HepG2 (cell line): ENCODE measurements around the gene ACTR1B. TPM values are rescaled to one million over a fixed set of nuclear protein-coding genes. Genes with fewer than 3 reads are reported as not detected.

Experiments
- ASH2L ChIP-seq: fragments of 300-600, 200-600 bp; sonication (generic); IDR thresholded peaks from 2 replicates; pipeline ENCODE4 v1.7.0; 2017; ENCODE audit warnings: low read depth, mild to moderate bottlenecking, moderate library complexity, mixed read lengths, low read length; ENCODE audit not compliant: insufficient read length
- CHD4 ChIP-seq: fragments of 200-600 bp; sonication (generic); IDR thresholded peaks from 2 replicates; pipeline ENCODE4 v1.7.0; 2017; ENCODE audit warnings: mild to moderate bottlenecking, low read length, borderline replicate concordance
- HDAC2 ChIP-seq: sonication (generic); formaldehyde crosslinking; IDR thresholded peaks from 2 replicates; pipeline ENCODE4 v1.4.0; 2020; ENCODE audit warnings: missing genetic modification reagents
- HOXA5 ChIP-seq: sonication (generic); formaldehyde crosslinking; IDR thresholded peaks from 2 replicates; pipeline ENCODE4 v1.4.0; 2020; ENCODE audit warnings: missing genetic modification reagents
- MXI1 ChIP-seq: IDR thresholded peaks from 3 replicates; pipeline ENCODE4 v1.6.1; 2012; ENCODE audit warnings: low read depth, low read length, inconsistent platforms, borderline replicate concordance
- MYPOP ChIP-seq: sonication (generic); formaldehyde crosslinking; IDR thresholded peaks from 2 replicates; pipeline ENCODE4 v1.8.1; 2023; ENCODE audit warnings: mild to moderate bottlenecking, moderate library complexity, missing genetic modification reagents
- NCOA1 ChIP-seq: sonication (generic); formaldehyde crosslinking; IDR thresholded peaks from 2 replicates; pipeline ENCODE4 v1.9.0; 2021; ENCODE audit warnings: missing genetic modification reagents
- NFYC ChIP-seq: IDR thresholded peaks from 2 replicates; pipeline ENCODE4 v1.6.1; 2016; ENCODE audit warnings: missing genetic modification reagents, missing compliant biosample characterization
- POLR2G ChIP-seq: fragments of 200-400 bp; formaldehyde crosslinking; IDR thresholded peaks from 2 replicates; pipeline ENCODE4 v1.6.1; 2018; ENCODE audit warnings: mild to moderate bottlenecking, low read depth, low read length, moderate library complexity
- SIN3B ChIP-seq: fragments of 150-350 bp; IDR thresholded peaks from 2 replicates; pipeline ENCODE4 v1.6.1; 2014; ENCODE audit warnings: low read length
- SIX4 ChIP-seq: sonication (generic); formaldehyde crosslinking; IDR thresholded peaks from 2 replicates; pipeline ENCODE4 v1.4.0; 2020; ENCODE audit warnings: missing genetic modification reagents
- SOX13 ChIP-seq, 3 experiments: fragments of 450-650 bp in 1 of 3; sonication (generic) in 1 of 3; formaldehyde crosslinking in 1 of 3; IDR thresholded peaks in 2 of 3; conservative IDR thresholded peaks in 1 of 3; 2 replicates each; pipeline versions ENCODE4 v1.5.0 to v1.6.1; 2016 to 2020; ENCODE audit warnings: antibody characterized with exemption in 1 of 3, mild to moderate bottlenecking in 1 of 3, missing compliant biosample characterization in 1 of 3, missing genetic modification reagents in 1 of 3, moderate library complexity in 1 of 3
- ZBTB1 ChIP-seq: sonication (generic); formaldehyde crosslinking; IDR thresholded peaks from 2 replicates; pipeline ENCODE4 v1.4.0; 2020; ENCODE audit warnings: missing genetic modification reagents, borderline replicate concordance
- ZNF317 ChIP-seq: sonication (generic); formaldehyde crosslinking; IDR thresholded peaks from 2 replicates; pipeline ENCODE4 v1.5.0; 2020; ENCODE audit warnings: mild to moderate bottlenecking, missing genetic modification reagents
- ZNF569 ChIP-seq: sonication (generic); formaldehyde crosslinking; IDR thresholded peaks from 2 replicates; pipeline ENCODE4 v1.5.0; 2020; ENCODE audit warnings: mild to moderate bottlenecking, missing genetic modification reagents, moderate library complexity, borderline replicate concordance
- ZNF652 ChIP-seq: IDR thresholded peaks from 2 replicates; pipeline ENCODE4 v1.6.1; 2016; ENCODE audit warnings: low read depth, borderline replicate concordance
- ZNF737 ChIP-seq: sonication (generic); formaldehyde crosslinking; IDR thresholded peaks from 2 replicates; pipeline ENCODE4 v1.5.0; 2020; ENCODE audit warnings: missing genetic modification reagents, mild to moderate bottlenecking, borderline replicate concordance
- polyA plus RNA-seq, 8 experiments: library from polyadenylated mRNA; depleted of rRNA in 3 of 8; stranded (reverse) in 7 of 8; unstranded in 1 of 8; fragments of >200 nt; fragmentation: Illumina TruSeq in 4 of 8; extraction: Trizol in 4 of 8; gene quantifications; 2 replicates each; pipeline versions ENCODE4 v1.2.1 to v1.2.3, GENCODE V29; 2011 to 2016; ENCODE audit warnings: low read depth in 4 of 8, missing spikeins in 1 of 8, mixed read lengths in 1 of 8; ENCODE audit not compliant: insufficient read depth in 1 of 8
- total RNA-seq, 5 experiments: library from RNA; depleted of rRNA; stranded (reverse); fragments of >200 nt; fragmentation: Illumina TruSeq; extraction: Trizol; gene quantifications; 2 replicates each; pipeline ENCODE4 v1.2.3, GENCODE V29; 2016; ENCODE audit warnings: low read depth in 1 of 5
- TF ChIP-seq, protein P1 (sequence below): sonication (generic); formaldehyde crosslinking; IDR thresholded peaks from 2 replicates; pipeline ENCODE4 v1.4.0; 2020; ENCODE audit warnings: missing genetic modification reagents, borderline replicate concordance
- TF ChIP-seq, protein P2 (sequence below): sonication (generic); formaldehyde crosslinking; IDR thresholded peaks from 2 replicates; pipeline ENCODE4 v1.8.0; 2022; ENCODE audit warnings: missing genetic modification reagents, mild to moderate bottlenecking, borderline replicate concordance
- TF ChIP-seq, protein P3 (sequence below): sonication (generic); formaldehyde crosslinking; IDR thresholded peaks from 2 replicates; pipeline ENCODE4 v1.8.1; 2022; ENCODE audit warnings: low read depth, mild to moderate bottlenecking, missing genetic modification reagents

The ACTR1B gene
- total and polyA plus RNA-seq, 2 of the 13 experiments (the other 11 are each of a cell fraction or from before 2014, with no cell fraction given), result 61.7 to 76.7 TPM

DNA sequence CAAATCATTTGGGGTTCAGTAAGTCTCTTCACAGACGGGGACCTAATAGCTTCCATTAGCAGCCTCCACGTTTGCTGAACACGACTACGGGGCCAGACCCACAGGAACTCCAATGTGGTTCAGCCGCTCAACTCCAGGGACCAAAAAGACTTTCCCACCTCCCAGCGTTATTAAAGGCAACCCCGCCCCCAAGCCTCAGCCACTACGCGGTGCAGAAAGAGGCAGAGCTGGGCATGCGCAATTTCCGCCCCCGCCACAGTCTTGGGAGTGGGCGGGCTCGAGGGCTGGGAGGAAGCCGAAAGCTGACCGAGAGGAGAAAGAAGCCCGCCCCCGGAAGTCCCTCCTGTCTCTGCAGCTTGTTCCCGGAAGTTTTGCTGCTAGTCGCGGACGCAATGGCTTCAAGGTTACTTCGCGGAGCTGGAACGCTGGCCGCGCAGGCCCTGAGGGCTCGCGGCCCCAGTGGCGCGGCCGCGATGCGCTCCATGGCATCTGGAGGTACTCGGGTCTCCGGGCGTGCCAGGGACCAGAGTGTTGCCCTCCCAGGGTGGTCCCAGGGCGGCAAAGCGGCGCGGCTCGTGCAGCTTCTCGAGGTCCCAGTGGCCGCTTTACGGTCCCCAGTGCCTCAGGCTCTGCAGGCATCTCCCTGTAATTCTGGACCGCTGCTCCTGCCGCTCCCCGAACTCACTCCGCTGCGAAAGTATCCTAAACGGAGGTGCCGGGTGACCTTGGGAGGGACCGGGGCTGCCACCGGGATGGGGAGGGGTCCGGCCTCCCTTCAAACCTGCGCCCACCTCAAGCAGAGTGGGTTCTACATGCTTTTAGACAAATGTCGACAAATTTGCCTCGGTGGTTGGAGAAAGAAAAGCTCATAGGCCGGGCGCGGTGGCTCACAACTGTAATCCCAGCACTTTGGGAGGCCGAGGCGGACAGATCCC lies 17.9 kb downstream of the ACTR1B start, which contains the start of gene COX5B (continued):
- no peak for TF ChIP-seq SOX13 (IDR thresholded peaks at IDR 0.05)
- no peak for TF ChIP-seq SOX13 (CRISPR knock-in tag; conservative IDR thresholded peaks at IDR 0.05 in 1 of 2, IDR thresholded peaks at IDR 0.05 in 1 of 2)
- TF ChIP-seq MXI1, result peak; percentile 84; the same call in 2 of the 3 replicates
- TF ChIP-seq HOXA5 (CRISPR knock-in tag), result peak; percentile 95
- TF ChIP-seq ZNF569 (CRISPR knock-in tag), result no peak
- no peak for TF ChIP-seq SIN3B
- TF ChIP-seq, protein P1, sequence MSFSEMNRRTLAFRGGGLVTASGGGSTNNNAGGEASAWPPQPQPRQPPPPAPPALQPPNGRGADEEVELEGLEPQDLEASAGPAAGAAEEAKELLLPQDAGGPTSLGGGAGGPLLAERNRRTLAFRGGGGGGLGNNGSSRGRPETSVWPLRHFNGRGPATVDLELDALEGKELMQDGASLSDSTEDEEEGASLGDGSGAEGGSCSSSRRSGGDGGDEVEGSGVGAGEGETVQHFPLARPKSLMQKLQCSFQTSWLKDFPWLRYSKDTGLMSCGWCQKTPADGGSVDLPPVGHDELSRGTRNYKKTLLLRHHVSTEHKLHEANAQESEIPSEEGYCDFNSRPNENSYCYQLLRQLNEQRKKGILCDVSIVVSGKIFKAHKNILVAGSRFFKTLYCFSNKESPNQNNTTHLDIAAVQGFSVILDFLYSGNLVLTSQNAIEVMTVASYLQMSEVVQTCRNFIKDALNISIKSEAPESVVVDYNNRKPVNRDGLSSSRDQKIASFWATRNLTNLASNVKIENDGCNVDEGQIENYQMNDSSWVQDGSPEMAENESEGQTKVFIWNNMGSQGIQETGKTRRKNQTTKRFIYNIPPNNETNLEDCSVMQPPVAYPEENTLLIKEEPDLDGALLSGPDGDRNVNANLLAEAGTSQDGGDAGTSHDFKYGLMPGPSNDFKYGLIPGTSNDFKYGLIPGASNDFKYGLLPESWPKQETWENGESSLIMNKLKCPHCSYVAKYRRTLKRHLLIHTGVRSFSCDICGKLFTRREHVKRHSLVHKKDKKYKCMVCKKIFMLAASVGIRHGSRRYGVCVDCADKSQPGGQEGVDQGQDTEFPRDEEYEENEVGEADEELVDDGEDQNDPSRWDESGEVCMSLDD (CRISPR knock-in tag), result peak; percentile 63; the same call in 1 of the 2 replicates
- TF ChIP-seq ZNF652, result no peak
- peak; percentile 97 for TF ChIP-seq POLR2G
- peak; percentile 12 for TF ChIP-seq ZNF317 (CRISPR knock-in tag)
- peak; percentile 27; the same call in 1 of the 2 replicates for TF ChIP-seq CHD4
- TF ChIP-seq, protein P2, sequence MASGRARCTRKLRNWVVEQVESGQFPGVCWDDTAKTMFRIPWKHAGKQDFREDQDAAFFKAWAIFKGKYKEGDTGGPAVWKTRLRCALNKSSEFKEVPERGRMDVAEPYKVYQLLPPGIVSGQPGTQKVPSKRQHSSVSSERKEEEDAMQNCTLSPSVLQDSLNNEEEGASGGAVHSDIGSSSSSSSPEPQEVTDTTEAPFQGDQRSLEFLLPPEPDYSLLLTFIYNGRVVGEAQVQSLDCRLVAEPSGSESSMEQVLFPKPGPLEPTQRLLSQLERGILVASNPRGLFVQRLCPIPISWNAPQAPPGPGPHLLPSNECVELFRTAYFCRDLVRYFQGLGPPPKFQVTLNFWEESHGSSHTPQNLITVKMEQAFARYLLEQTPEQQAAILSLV, result peak; percentile 52; the same call in 1 of the 2 replicates
- peak; percentile 81; the same call in 1 of the 2 replicates for TF ChIP-seq ZNF737
- TF ChIP-seq, protein P3, sequence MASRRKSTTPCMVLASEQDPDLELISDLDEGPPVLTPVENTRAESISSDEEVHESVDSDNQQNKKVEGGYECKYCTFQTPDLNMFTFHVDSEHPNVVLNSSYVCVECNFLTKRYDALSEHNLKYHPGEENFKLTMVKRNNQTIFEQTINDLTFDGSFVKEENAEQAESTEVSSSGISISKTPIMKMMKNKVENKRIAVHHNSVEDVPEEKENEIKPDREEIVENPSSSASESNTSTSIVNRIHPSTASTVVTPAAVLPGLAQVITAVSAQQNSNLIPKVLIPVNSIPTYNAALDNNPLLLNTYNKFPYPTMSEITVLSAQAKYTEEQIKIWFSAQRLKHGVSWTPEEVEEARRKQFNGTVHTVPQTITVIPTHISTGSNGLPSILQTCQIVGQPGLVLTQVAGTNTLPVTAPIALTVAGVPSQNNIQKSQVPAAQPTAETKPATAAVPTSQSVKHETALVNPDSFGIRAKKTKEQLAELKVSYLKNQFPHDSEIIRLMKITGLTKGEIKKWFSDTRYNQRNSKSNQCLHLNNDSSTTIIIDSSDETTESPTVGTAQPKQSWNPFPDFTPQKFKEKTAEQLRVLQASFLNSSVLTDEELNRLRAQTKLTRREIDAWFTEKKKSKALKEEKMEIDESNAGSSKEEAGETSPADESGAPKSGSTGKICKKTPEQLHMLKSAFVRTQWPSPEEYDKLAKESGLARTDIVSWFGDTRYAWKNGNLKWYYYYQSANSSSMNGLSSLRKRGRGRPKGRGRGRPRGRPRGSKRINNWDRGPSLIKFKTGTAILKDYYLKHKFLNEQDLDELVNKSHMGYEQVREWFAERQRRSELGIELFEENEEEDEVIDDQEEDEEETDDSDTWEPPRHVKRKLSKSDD, result peak; percentile 66; the same call in 1 of the 2 replicates
- no peak for TF ChIP-seq HDAC2 (CRISPR knock-in tag)
- TF ChIP-seq ZBTB1 (CRISPR knock-in tag), result 0 out of 2 replicates have a peak, but pooled peaks have one; percentile 22
- peak; percentile 90 for TF ChIP-seq ASH2L
- peak; percentile 66; the same call in 1 of the 2 replicates for TF ChIP-seq MYPOP (CRISPR knock-in tag)
- TF ChIP-seq NCOA1 (CRISPR knock-in tag), result no peak; the same call in 1 of the 2 replicates
- TF ChIP-seq SIX4 (CRISPR knock-in tag), result no peak
- peak; percentile 48 for TF ChIP-seq NFYC (CRISPR knock-in tag)
